Measurements from ENCODE around the gene TMPRSS15.

The TMPRSS15 gene

GRCh38 chr21:18273400-18273799 lies 130.2 kb downstream of the TMPRSS15 start:
- TF ChIP-seq POLR2AphosphoS5 (IDR thresholded peaks at IDR 0.05; ENCODE audit: low read depth, low read length) (no peak), TAF1 (IDR thresholded peaks at IDR 0.05; ENCODE audit: borderline replicate concordance, insufficient read depth, low read length) (no peak)

DNA sequence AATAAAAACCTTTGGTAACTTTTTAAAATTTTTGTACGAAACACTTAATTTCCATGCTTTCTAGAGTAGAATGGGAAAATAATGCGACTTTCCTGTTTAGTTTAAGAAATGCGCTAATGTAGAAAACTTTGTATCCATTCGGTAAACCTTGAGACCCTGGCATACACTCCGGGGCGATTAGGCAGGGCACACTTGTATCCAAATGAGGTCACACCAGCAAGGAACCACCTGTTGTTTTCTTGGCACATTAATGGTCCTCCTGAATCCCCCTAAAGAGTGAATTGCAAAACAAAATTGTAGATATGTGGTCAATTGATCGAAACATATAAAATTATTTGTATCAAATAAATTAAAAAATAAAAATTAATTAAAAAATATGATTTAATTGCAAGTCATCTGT lies 133.7 kb downstream of the TMPRSS15 start:
- TF ChIP-seq POLR2AphosphoS5 (IDR thresholded peaks at IDR 0.05; ENCODE audit: low read depth, low read length) (no peak), TAF1 (IDR thresholded peaks at IDR 0.05; ENCODE audit: borderline replicate concordance, insufficient read depth, low read length) (no peak), SIN3A (IDR thresholded peaks at IDR 0.05; ENCODE audit: borderline replicate concordance, insufficient read depth, low read length) (no peak), FOXP2 (optimal IDR thresholded peaks at IDR 0.05; ENCODE audit: borderline replicate concordance, extremely low read depth, extremely low read length, insufficient read depth) (no peak), REST (IDR thresholded peaks at IDR 0.05; ENCODE audit: insufficient read depth in 1 of 2, low read depth in 2 of 2, low read length in 2 of 2) (no peak)

GRCh38 chr21:18268906-18269305 lies 134.7 kb downstream of the TMPRSS15 start:
- TF ChIP-seq POLR2AphosphoS5 (IDR thresholded peaks at IDR 0.05; ENCODE audit: low read depth, low read length) (no peak), REST (IDR thresholded peaks at IDR 0.05; ENCODE audit: insufficient read depth in 1 of 2, low read depth in 2 of 2, low read length in 2 of 2) (no peak), SIN3A (IDR thresholded peaks at IDR 0.05; ENCODE audit: borderline replicate concordance, insufficient read depth, low read length) (no peak), TAF1 (IDR thresholded peaks at IDR 0.05; ENCODE audit: borderline replicate concordance, insufficient read depth, low read length) (no peak), FOXP2 (optimal IDR thresholded peaks at IDR 0.05; ENCODE audit: borderline replicate concordance, extremely low read depth, extremely low read length, insufficient read depth) (no peak)

GRCh38 chr21:18267496-18267895 lies 136.1 kb downstream of the TMPRSS15 start:
- TF ChIP-seq FOXP2 (optimal IDR thresholded peaks at IDR 0.05; ENCODE audit: borderline replicate concordance, extremely low read depth, extremely low read length, insufficient read depth) (no peak), TAF1 (IDR thresholded peaks at IDR 0.05; ENCODE audit: borderline replicate concordance, insufficient read depth, low read length) (no peak), POLR2AphosphoS5 (IDR thresholded peaks at IDR 0.05; ENCODE audit: low read depth, low read length) (no peak), SIN3A (IDR thresholded peaks at IDR 0.05; ENCODE audit: borderline replicate concordance, insufficient read depth, low read length) (no peak)

DNA sequence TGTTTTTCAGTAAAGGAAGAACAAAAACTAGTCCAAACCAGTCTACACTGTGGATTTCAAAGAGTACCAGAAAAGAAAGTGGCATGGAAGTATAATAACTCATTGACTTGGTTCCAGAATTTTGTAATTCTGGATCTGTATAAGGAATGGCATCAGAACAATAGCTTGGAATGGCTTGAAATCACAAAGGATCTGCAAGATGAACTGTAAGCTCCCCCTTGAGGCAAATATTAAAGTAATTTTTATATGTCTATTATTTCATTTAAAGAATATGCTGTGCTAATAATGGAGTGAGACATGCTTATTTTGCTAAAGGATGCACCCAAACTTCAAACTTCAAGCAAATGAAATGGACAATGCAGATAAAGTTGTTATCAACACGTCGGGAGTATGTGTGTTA lies 137.6 kb downstream of the TMPRSS15 start:
- TF ChIP-seq POLR2AphosphoS5 (IDR thresholded peaks at IDR 0.05; ENCODE audit: low read depth, low read length) (no peak), REST (IDR thresholded peaks at IDR 0.05; ENCODE audit: insufficient read depth in 1 of 2, low read depth in 2 of 2, low read length in 2 of 2) (no peak), TAF1 (IDR thresholded peaks at IDR 0.05; ENCODE audit: borderline replicate concordance, insufficient read depth, low read length) (no peak), SIN3A (IDR thresholded peaks at IDR 0.05; ENCODE audit: borderline replicate concordance, insufficient read depth, low read length) (no peak)

GRCh38 chr21:18253799-18254198 lies 149.8 kb downstream of the TMPRSS15 start:
- TF ChIP-seq TAF1 (IDR thresholded peaks at IDR 0.05; ENCODE audit: borderline replicate concordance, insufficient read depth, low read length) (no peak), SIN3A (IDR thresholded peaks at IDR 0.05; ENCODE audit: borderline replicate concordance, insufficient read depth, low read length) (no peak), FOXP2 (optimal IDR thresholded peaks at IDR 0.05; ENCODE audit: borderline replicate concordance, extremely low read depth, extremely low read length, insufficient read depth) (no peak), REST (IDR thresholded peaks at IDR 0.05; ENCODE audit: insufficient read depth in 1 of 2, low read depth in 2 of 2, low read length in 2 of 2) (no peak), POLR2AphosphoS5 (IDR thresholded peaks at IDR 0.05; ENCODE audit: low read depth, low read length) (no peak)

All from PFSK-1 (cell line).